ENCODE data around the gene SULT1A3.
"Not testable (repeated sequence)": the region's sequence is repeated elsewhere in the genome, so short reads cannot be mapped to it uniquely, and the experiment has no call there.

GRCh38 chr16:30207063-30207704 is 8.1 kb downstream of the SULT1A3 start:
- TF ChIP-seq CTCF (IDR thresholded peaks at IDR 0.05; ENCODE audit: low read depth, low read length, poor library complexity, severe bottlenecking); EZH2phosphoT487 (IDR thresholded peaks at IDR 0.05; ENCODE audit: borderline replicate concordance, low read length): not testable (repeated sequence)

Data from DOHH2 (cell line).